ENCODE measurements around the gene ANO3.

Gene ANO3

GRCh38 chr11:26599425-26599824, 267.5 kb downstream of the ANO3 start:
- no peaks in the 10 kb centered on the region for H3K36me3 ChIP-seq
- peaks cover 0 to 5% (median 2%) of the 10 kb centered on the region in 3 donors for H3K9me3 ChIP-seq
- intact Hi-C loops (cut with DNase I; ENCODE audit: low total_unique reads), result no loop called here
- no peaks in the 10 kb centered on the region for H3K4me1 ChIP-seq
- no peak for TF ChIP-seq CTCF (IDR thresholded peaks at IDR 0.05)
- no peaks in the 10 kb centered on the region for H3K27me3 ChIP-seq
- no peak overlapping the region for H3K27ac ChIP-seq
- no peak overlapping the region for H3K4me3 ChIP-seq
- DNase-seq, result no peak

GRCh38 chr11:26599876-26600434, 268.0 kb downstream of the ANO3 start:
- H3K36me3 ChIP-seq, result no peaks in the 10 kb centered on the region
- no peak for DNase-seq
- no peak overlapping the region for H3K27ac ChIP-seq
- intact Hi-C loops (cut with DNase I; ENCODE audit: low total_unique reads), result no loop called here
- no peak for TF ChIP-seq CTCF (IDR thresholded peaks at IDR 0.05)
- H3K9me3 ChIP-seq, result peaks cover 0 to 5% (median 2%) of the 10 kb centered on the region in 3 donors
- no peak overlapping the region for H3K4me3 ChIP-seq
- no peaks in the 10 kb centered on the region for H3K27me3 ChIP-seq
- no peaks in the 10 kb centered on the region for H3K4me1 ChIP-seq

GRCh38 chr11:26607725-26608506, 276.0 kb downstream of the ANO3 start:
- H3K27me3 ChIP-seq, result no peaks in the 10 kb centered on the region
- H3K9me3 ChIP-seq, result peaks cover 0 to 5% (median 2%) of the 10 kb centered on the region in 3 donors
- intact Hi-C loops (cut with DNase I; ENCODE audit: low total_unique reads), result no loop called here
- no peak overlapping the region for H3K27ac ChIP-seq
- H3K36me3 ChIP-seq, result no peaks in the 10 kb centered on the region
- no peak overlapping the region for H3K4me3 ChIP-seq
- no peak for DNase-seq
- H3K4me1 ChIP-seq, result no peaks in the 10 kb centered on the region
- no peak for TF ChIP-seq CTCF (IDR thresholded peaks at IDR 0.05)

GRCh38 chr11:26608507-26609146, 276.7 kb downstream of the ANO3 start:
- Histone ChIP-seq H3K27me3 (no peaks in the 10 kb centered on the region), H3K4me1 (no peaks in the 10 kb centered on the region), H3K9me3 (peaks cover 0 to 7% (median 0%) of the 10 kb centered on the region in 3 donors), H3K4me3 (no peak overlapping the region), H3K36me3 (no peaks in the 10 kb centered on the region), H3K27ac (no peak overlapping the region)
- no peak for TF ChIP-seq CTCF (IDR thresholded peaks at IDR 0.05)
- DNase-seq, result no peak
- intact Hi-C loops (cut with DNase I; ENCODE audit: low total_unique reads), result no loop called here

- TF ChIP-seq CTCF (IDR thresholded peaks at IDR 0.05), result no peak
- Histone ChIP-seq H3K4me1 (no peaks in the 10 kb centered on the region), H3K27ac (no peak overlapping the region), H3K4me3 (no peak overlapping the region), H3K9me3 (peaks cover 0 to 9% (median 0%) of the 10 kb centered on the region in 3 donors), H3K36me3 (no peaks in the 10 kb centered on the region), H3K27me3 (no peaks in the 10 kb centered on the region)
- intact Hi-C loops (cut with DNase I; ENCODE audit: low total_unique reads), result loop anchor here (10.0 kb wide), 1 partner anchor 81 kb away; no protein-coding TSS in a partner anchor
- no peak for DNase-seq
Observed at GRCh38 chr11:26613759-26614158, 281.8 kb downstream of the ANO3 start.

Measured in tibial artery (tissue), 4 donors.